HepG2 (cell line): ENCODE results near the gene AGAP1. TPM values are rescaled to one million over a fixed set of nuclear protein-coding genes. Genes with fewer than 3 reads are reported as not detected.

ENCODE experiments used
- ATAC-seq: fragments of 200-7000 bp; cut with Tn5 transposase; 3 replicates; pipeline ENCODE4 v1.9.1; 2020; ENCODE audit warnings: mild to moderate bottlenecking, moderate library complexity
- BruUV-seq: library from RNA; stranded (reverse); fragments of 400-500 nt; replicated peaks from 2 replicates; lab custom pipeline; 2021; lab: Mats Ljungman, UMichigan
- CTCF ChIA-PET: fragments of 300-600 bp; formaldehyde crosslinking; extraction: SDS; loops from one replicate; lab custom pipeline; 2021; ENCODE audit warnings: low total read pairs, inconsistent platforms, low intra/inter-chr PET ratio; lab: Yijun Ruan, JAX
- POLR2A ChIA-PET: fragments of 350-600 bp; sonication (Branson Sonifier 250); formaldehyde crosslinking; loops from one replicate; lab custom pipeline; 2020; ENCODE audit warnings: antibody characterized with exemption, inconsistent platforms; lab: Yijun Ruan, JAX
- DNase-seq: peaks from one replicate; pipeline ENCODE4 v3.0.0-alpha.2; 2015; ENCODE audit warnings: low spot score
- FAIRE-seq: peaks from 3 replicates; lab custom pipeline; 2011; peaks lifted over from hg19 to GRCh38; lab: Jason Lieb, UNC
- H2AFZ ChIP-seq: one replicate; pipeline ENCODE4 v1.6.1; 2011; ENCODE audit warnings: low read length, inconsistent platforms
- H3K27ac ChIP-seq: fragments of 300-600 bp; 3 replicates; pipeline ENCODE4 v1.8.0; 2011; ENCODE audit warnings: mixed run types, mild to moderate bottlenecking, mixed read lengths, low read length, inconsistent platforms; ENCODE audit not compliant: insufficient read depth; ENCODE audit errors: extremely low read length
- H3K27me3 ChIP-seq, 2 experiments: fragments of 200-600 bp in 1 of 2; 2 replicates in 1 of 2; 3 replicates in 1 of 2; pipeline versions ENCODE4 v1.6.0 to v1.8.0; 2011; ENCODE audit warnings: low read length in 2 of 2, mild to moderate bottlenecking in 2 of 2, moderate library complexity in 2 of 2, inconsistent platforms in 1 of 2; ENCODE audit not compliant: insufficient read depth in 2 of 2, control insufficient read depth in 1 of 2
- H3K36me3 ChIP-seq, 2 experiments: fragments of 200-600 bp in 1 of 2; replicated peaks in 1 of 2; 2 replicates in 1 of 2; 3 replicates in 1 of 2; pipeline versions ENCODE4 v1.5.1 to v1.8.0; 2011; ENCODE audit warnings: low read length in 2 of 2, inconsistent platforms in 1 of 2; ENCODE audit not compliant: insufficient read depth in 2 of 2, control insufficient read depth in 1 of 2
- H3K4me1 ChIP-seq: 2 replicates; pipeline ENCODE4 v1.5.1; 2012; ENCODE audit warnings: low read length, inconsistent platforms; ENCODE audit not compliant: insufficient read depth
- H3K4me2 ChIP-seq: 2 replicates; pipeline ENCODE4 v1.6.0; 2011; ENCODE audit warnings: low read depth, low read length, inconsistent platforms
- H3K4me3 ChIP-seq, 3 experiments: fragments of 200-600 bp in 1 of 3; sonication (generic), shearing (Covaris generic) in 1 of 3; replicated peaks in 1 of 3; 2 replicates each; pipeline ENCODE4 v1.5.1; 2011 to 2016; ENCODE audit warnings: low read length in 3 of 3, inconsistent platforms in 2 of 3, low read depth in 2 of 3, mild to moderate bottlenecking in 2 of 3, control low read depth in 1 of 3, mixed read lengths in 1 of 3; ENCODE audit not compliant: insufficient read depth in 1 of 3
- H3K79me2 ChIP-seq: one replicate; pipeline ENCODE4 v1.6.1; 2011; ENCODE audit warnings: low read length, inconsistent platforms; ENCODE audit not compliant: insufficient read depth
- H3K9ac ChIP-seq: 2 replicates; pipeline ENCODE4 v1.6.0; 2011; ENCODE audit warnings: mild to moderate bottlenecking, low read depth, low read length, inconsistent platforms; ENCODE audit not compliant: insufficient read depth
- H3K9me3 ChIP-seq: 2 replicates; pipeline ENCODE4 v1.5.1; 2012; ENCODE audit warnings: mild to moderate bottlenecking, low read length
- H4K20me1 ChIP-seq: 2 replicates; pipeline ENCODE4 v1.6.0; 2011; ENCODE audit warnings: inconsistent platforms, mild to moderate bottlenecking, low read length, moderate library complexity; ENCODE audit not compliant: insufficient read depth
- ASH2L ChIP-seq: fragments of 300-600, 200-600 bp; sonication (generic); IDR thresholded peaks from 2 replicates; pipeline ENCODE4 v1.7.0; 2017; ENCODE audit warnings: low read depth, mild to moderate bottlenecking, moderate library complexity, mixed read lengths, low read length; ENCODE audit not compliant: insufficient read length
- EEA1 ChIP-seq: sonication (generic); formaldehyde crosslinking; IDR thresholded peaks from 2 replicates; pipeline ENCODE4 v1.5.1; 2020; ENCODE audit warnings: mild to moderate bottlenecking, missing genetic modification reagents, borderline replicate concordance
- FOXJ3 ChIP-seq: sonication (generic); formaldehyde crosslinking; IDR thresholded peaks from 2 replicates; pipeline ENCODE4 v1.4.0; 2020; ENCODE audit warnings: missing genetic modification reagents, mild to moderate bottlenecking, borderline replicate concordance
- HIC2 ChIP-seq: sonication (generic); formaldehyde crosslinking; IDR thresholded peaks from 2 replicates; pipeline ENCODE4 v1.9.0; 2022; ENCODE audit warnings: low read depth, missing genetic modification reagents
- NCOA5 ChIP-seq: sonication (generic); formaldehyde crosslinking; IDR thresholded peaks from 2 replicates; pipeline ENCODE4 v1.4.0; 2020; ENCODE audit warnings: missing genetic modification reagents
- PATZ1 ChIP-seq: sonication (generic); formaldehyde crosslinking; IDR thresholded peaks from 2 replicates; pipeline ENCODE4 v1.4.0; 2020; ENCODE audit warnings: missing genetic modification reagents
- POGZ ChIP-seq: sonication (generic); formaldehyde crosslinking; IDR thresholded peaks from 2 replicates; pipeline ENCODE4 v1.4.0; 2020; ENCODE audit warnings: mild to moderate bottlenecking, missing genetic modification reagents
- SMC3 ChIP-seq: IDR thresholded peaks from 2 replicates; pipeline ENCODE4 v1.6.1; 2011; ENCODE audit warnings: low read length, improper control_type of control experiment
- TAF1 ChIP-seq: sonication (generic); formaldehyde crosslinking; IDR thresholded peaks from 2 replicates; pipeline ENCODE4 v1.4.0; 2020; ENCODE audit warnings: missing genetic modification reagents
- TBL1XR1 ChIP-seq: fragments of 150-350 bp; IDR thresholded peaks from 2 replicates; pipeline ENCODE4 v1.6.1; 2014; ENCODE audit warnings: borderline replicate concordance, low read length; ENCODE audit not compliant: partially characterized antibody
- TRIM24 ChIP-seq: sonication (generic); formaldehyde crosslinking; IDR thresholded peaks from 2 replicates; pipeline ENCODE4 v1.8.0; 2022; ENCODE audit warnings: mild to moderate bottlenecking, missing genetic modification reagents
- TSC22D2 ChIP-seq: sonication (generic); formaldehyde crosslinking; IDR thresholded peaks from 2 replicates; pipeline ENCODE4 v1.5.1; 2020; ENCODE audit warnings: missing genetic modification reagents, mild to moderate bottlenecking, borderline replicate concordance
- ZNF101 ChIP-seq: sonication (generic); formaldehyde crosslinking; IDR thresholded peaks from 2 replicates; pipeline ENCODE4 v1.4.0; 2020; ENCODE audit warnings: mild to moderate bottlenecking, low read depth, missing genetic modification reagents, borderline replicate concordance
- ZNF160 ChIP-seq: sonication (generic); formaldehyde crosslinking; IDR thresholded peaks from 2 replicates; pipeline ENCODE4 v1.8.0; 2022; ENCODE audit warnings: mild to moderate bottlenecking, inconsistent platforms, missing genetic modification reagents
- ZNF180 ChIP-seq: sonication (generic); formaldehyde crosslinking; IDR thresholded peaks from 2 replicates; pipeline ENCODE4 v1.4.0; 2020; ENCODE audit warnings: low read depth, missing genetic modification reagents, borderline replicate concordance
- ZNF564 ChIP-seq: sonication (generic); formaldehyde crosslinking; IDR thresholded peaks from 2 replicates; pipeline ENCODE4 v1.8.1; 2023; ENCODE audit warnings: mild to moderate bottlenecking, missing genetic modification reagents
- WGBS: methylation state at CpG from one replicate; pipeline ENCODE4 v1.1.6; 2017; ENCODE audit warnings: low lambda C conversion rate; 5-methylcytosine and 5-hydroxymethylcytosine counted together
- in situ Hi-C: cut with HindIII; loops from 2 replicates; pipeline ENCODE4 v1.10.0; 2017; ENCODE audit warnings: low pct_unique_long_range_greater_than_20kb; ENCODE audit not compliant: extremely low pct_ligation_motif_present
- intact Hi-C: fragments of 100-400 bp; cut with micrococcal nuclease; formaldehyde crosslinking; loops from one replicate; pipeline ENCODE4 v1.10.0; 2022; ENCODE audit not compliant: unreplicated experiment
- polyA plus RNA-seq, 8 experiments: library from polyadenylated mRNA; depleted of rRNA in 3 of 8; stranded (reverse) in 7 of 8; unstranded in 1 of 8; fragments of >200 nt; fragmentation: Illumina TruSeq in 4 of 8; extraction: Trizol in 4 of 8; gene quantifications; 2 replicates each; pipeline versions ENCODE4 v1.2.1 to v1.2.3, GENCODE V29; 2011 to 2016; ENCODE audit warnings: low read depth in 4 of 8, missing spikeins in 1 of 8, mixed read lengths in 1 of 8; ENCODE audit not compliant: insufficient read depth in 1 of 8
- total RNA-seq, 5 experiments: library from RNA; depleted of rRNA; stranded (reverse); fragments of >200 nt; fragmentation: Illumina TruSeq; extraction: Trizol; gene quantifications; 2 replicates each; pipeline ENCODE4 v1.2.3, GENCODE V29; 2016; ENCODE audit warnings: low read depth in 1 of 5
- TF ChIP-seq, protein P1 (sequence below): sonication (generic); formaldehyde crosslinking; IDR thresholded peaks from 2 replicates; pipeline ENCODE4 v1.5.1; 2020; ENCODE audit warnings: mild to moderate bottlenecking, missing genetic modification reagents, moderate library complexity

Gene AGAP1
- total and polyA plus RNA-seq, 2 of the 13 experiments (the other 11 are each of a cell fraction or from before 2014, with no cell fraction given): 21.2 to 32.7 TPM

DNA sequence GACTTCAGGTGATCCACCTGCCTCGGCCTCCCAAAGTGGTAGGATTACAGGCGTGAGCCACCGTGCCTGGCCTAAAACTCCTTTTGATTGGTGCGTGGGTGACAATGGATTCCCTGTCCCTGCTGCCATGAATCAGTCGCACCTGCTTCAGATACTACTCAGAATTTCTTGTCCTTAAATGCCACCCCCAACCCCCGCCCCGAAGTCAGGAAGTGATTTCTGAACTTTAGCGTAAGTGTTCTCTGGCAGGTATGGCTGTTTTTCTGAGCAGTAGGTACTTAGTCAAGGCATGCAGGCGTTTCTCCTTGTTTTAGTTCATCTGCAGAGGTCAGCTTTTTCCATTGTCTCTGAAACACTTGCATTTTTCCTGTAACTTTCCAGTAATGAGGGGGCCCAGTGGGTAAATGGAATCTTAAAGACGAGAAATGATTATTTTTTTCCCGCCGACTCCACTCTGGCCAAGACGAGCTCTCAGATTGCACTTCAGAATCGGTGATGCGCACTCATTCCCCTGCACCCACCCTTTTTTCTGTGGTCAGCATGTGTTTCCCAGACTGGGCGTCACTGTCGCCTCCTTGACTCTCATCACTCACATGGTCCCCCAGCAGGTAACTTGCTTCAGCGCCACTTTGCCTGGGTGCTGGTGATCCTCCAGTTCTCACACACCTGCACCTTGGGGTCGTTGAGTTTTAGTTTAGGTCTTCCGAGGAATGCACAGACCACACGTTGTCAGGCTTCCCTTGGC is 494.6 kb downstream of the AGAP1 start:
- no peak overlapping the region for H3K4me3 ChIP-seq
- H4K20me1 ChIP-seq: no peaks in the 10 kb centered on the region
- no peak overlapping the region for H2AFZ ChIP-seq
- H3K27ac ChIP-seq: no peak overlapping the region
- DNase-seq (no peak), FAIRE-seq (no peak), ATAC-seq (no peak)
- no peak overlapping the region for H3K4me2 ChIP-seq
- BruUV-seq: no TSS peak
- intact Hi-C loops: loop anchor here (10.0 kb wide), 1 partner anchor 106 kb away; no protein-coding TSS in a partner anchor
- H3K27me3 ChIP-seq: no peaks in the 10 kb centered on the region
- ChIA-PET CTCF (no interaction called here), POLR2A (no interaction called here)
- H3K9me3 ChIP-seq: no peaks in the 10 kb centered on the region
- 96% methylated on average over 21 of the region's 21 CpGs for WGBS
- in situ Hi-C loops: no loop called here
- H3K9ac ChIP-seq: no peak overlapping the region
- TF ChIP-seq TAF1 (CRISPR knock-in tag): no peak
- TF ChIP-seq NCOA5 (CRISPR knock-in tag): no peak
- no peak for TF ChIP-seq ASH2L
- TF ChIP-seq HIC2: no peak
- TF ChIP-seq SMC3: no peak
- no peak for TF ChIP-seq TBL1XR1
- TF ChIP-seq TSC22D2 (CRISPR knock-in tag): no peak
- no peak for TF ChIP-seq ZNF160 (CRISPR knock-in tag)
- no peak for TF ChIP-seq ZNF564 (CRISPR knock-in tag)
- no peak for TF ChIP-seq POGZ
- no peak for TF ChIP-seq ZNF101 (CRISPR knock-in tag)
- no peak for TF ChIP-seq TRIM24 (CRISPR knock-in tag)
- TF ChIP-seq, protein P1, sequence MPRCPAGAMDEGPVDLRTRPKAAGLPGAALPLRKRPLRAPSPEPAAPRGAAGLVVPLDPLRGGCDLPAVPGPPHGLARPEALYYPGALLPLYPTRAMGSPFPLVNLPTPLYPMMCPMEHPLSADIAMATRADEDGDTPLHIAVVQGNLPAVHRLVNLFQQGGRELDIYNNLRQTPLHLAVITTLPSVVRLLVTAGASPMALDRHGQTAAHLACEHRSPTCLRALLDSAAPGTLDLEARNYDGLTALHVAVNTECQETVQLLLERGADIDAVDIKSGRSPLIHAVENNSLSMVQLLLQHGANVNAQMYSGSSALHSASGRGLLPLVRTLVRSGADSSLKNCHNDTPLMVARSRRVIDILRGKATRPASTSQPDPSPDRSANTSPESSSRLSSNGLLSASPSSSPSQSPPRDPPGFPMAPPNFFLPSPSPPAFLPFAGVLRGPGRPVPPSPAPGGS: no peak
- no peak for TF ChIP-seq PATZ1
- no peak for TF ChIP-seq FOXJ3 (CRISPR knock-in tag)
- no peak for TF ChIP-seq EEA1 (CRISPR knock-in tag)
- no peak for TF ChIP-seq ZNF180 (CRISPR knock-in tag)
- H3K36me3 ChIP-seq: peaks cover 2 to 13% of the 10 kb centered on the region in 2 experiments; a peak in 2 of 5 replicates
- no peaks in the 10 kb centered on the region for H3K4me1 ChIP-seq
- no peaks in the 10 kb centered on the region for H3K79me2 ChIP-seq
